BJ (cell line): ENCODE measurements around the gene FXYD1. TPM values are rescaled to one million over a fixed set of nuclear protein-coding genes. Genes with fewer than 3 reads are reported as not detected.

Experiments used
- CTCF ChIA-PET: fragments of 350-600 bp; formaldehyde crosslinking; extraction: SDS; loops from one replicate; lab custom pipeline; 2021; ENCODE audit warnings: antibody characterized with exemption, inconsistent platforms; lab: Yijun Ruan, JAX
- POLR2A ChIA-PET: fragments of 300-600 bp; sonication (Branson Sonifier 250); formaldehyde crosslinking; extraction: SDS; loops from one replicate; lab custom pipeline; 2021; ENCODE audit warnings: antibody characterized with exemption; lab: Charles Lee
- DNase-seq: peaks from one replicate; pipeline ENCODE4 v3.0.0-alpha.2; 2011; ENCODE audit warnings: low read depth
- H3K27me3 ChIP-seq: 2 replicates; pipeline ENCODE4 v1.6.0; 2011; ENCODE audit warnings: low read length; ENCODE audit not compliant: control insufficient read depth, insufficient read depth
- H3K36me3 ChIP-seq: 2 replicates; pipeline ENCODE4 v1.5.1; 2011; ENCODE audit warnings: low read length; ENCODE audit not compliant: control insufficient read depth, insufficient read depth
- H3K4me3 ChIP-seq: 2 replicates; pipeline ENCODE4 v1.5.1; 2011; ENCODE audit warnings: low read depth, mild to moderate bottlenecking, control low read depth, low read length
- CTCF ChIP-seq: IDR thresholded peaks from 2 replicates; pipeline ENCODE4 v1.5.1; 2011; ENCODE audit warnings: low read depth, mild to moderate bottlenecking, control low read depth, inconsistent platforms, low read length, moderate library complexity; ENCODE audit not compliant: insufficient read depth
- polyA plus RNA-seq: library from polyadenylated mRNA; depleted of rRNA; stranded (reverse); fragments of >200 nt; gene quantifications from 2 replicates; pipeline ENCODE4 v1.2.3, GENCODE V29; 2011

The FXYD1 gene
- polyA plus RNA-seq, 1 experiment: 4.0 TPM

DNA sequence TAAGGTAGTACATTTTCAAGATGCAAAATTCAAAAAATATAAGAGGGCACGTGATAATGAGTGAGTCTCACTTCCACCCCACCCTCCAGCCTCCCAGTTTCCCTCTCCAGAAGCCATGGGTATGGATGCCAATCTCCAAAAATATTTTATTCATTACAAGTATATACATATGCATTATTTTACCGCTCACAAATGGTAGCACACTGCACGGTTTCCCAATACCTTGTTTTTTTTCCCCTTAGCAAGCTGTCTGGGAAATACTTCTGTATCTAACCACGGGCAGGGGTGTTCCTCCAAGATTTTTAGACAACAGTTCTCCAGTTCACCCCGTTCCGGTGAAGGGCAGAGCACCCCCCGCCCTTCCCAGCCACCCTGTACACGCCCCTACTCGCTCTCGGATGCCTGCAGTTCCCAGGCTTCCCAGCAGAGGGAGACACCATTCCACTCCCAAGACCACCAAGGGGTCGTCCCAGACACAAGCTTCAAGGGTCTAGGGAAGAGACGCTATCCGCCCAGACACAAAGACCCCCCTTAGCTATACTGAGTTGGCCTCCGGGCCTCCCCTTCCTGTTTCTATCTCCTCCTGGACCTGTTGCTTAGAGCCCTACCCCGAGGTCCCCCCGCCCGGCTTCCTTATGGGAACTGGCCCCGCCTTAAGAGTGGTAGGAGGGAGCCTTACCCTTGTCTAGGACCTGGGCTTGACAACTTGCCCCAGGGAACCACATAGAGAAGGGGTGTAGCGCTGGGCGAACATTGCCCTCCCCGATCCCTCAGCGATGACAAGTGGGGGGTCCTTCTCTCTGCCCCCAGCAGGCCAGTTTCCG is 24.1 kb upstream of the FXYD1 start:
- H3K4me3 ChIP-seq: no peak overlapping the region
- POLR2A ChIA-PET: no interaction called here

GRCh38 chr19:35115177-35115951 is 23.3 kb upstream of the FXYD1 start, which contains the start of gene FXYD3:
Gene FXYD3 (plus strand): TSS chr19:35115823. CDS start chr19:35119377, 3,554 bp downstream.
- Histone ChIP-seq H3K27me3 (peaks cover 10% of the 10 kb centered on the region), H3K36me3 (no peaks in the 10 kb centered on the region), H3K4me3 (no peak within 1 kb of the TSS)
- TF ChIP-seq CTCF: no peak
- DNase-seq: no peak
- CTCF ChIA-PET: interaction anchor here (0.7 to 4.8 kb wide), 24 partner anchors 8 to 149 kb away, joined by 3 to 59 read pairs (median 4); partner anchors contain the start of genes FXYD7 and LGI4
- POLR2A ChIA-PET: no interaction called here

More for the DNA sequence above, 24.1 kb upstream of the FXYD1 start:
- CTCF ChIA-PET: interaction anchor here (0.7 to 4.8 kb wide), 23 partner anchors 9 to 150 kb away, joined by 3 to 59 read pairs (median 4); partner anchors contain the start of genes FXYD7 and LGI4
- no peak for DNase-seq
- H3K36me3 ChIP-seq: no peaks in the 10 kb centered on the region
- H3K27me3 ChIP-seq: peaks cover 10% of the 10 kb centered on the region
- TF ChIP-seq CTCF: peak; percentile 99

GRCh38 chr19:35116072-35116801 is 22.4 kb upstream of the FXYD1 start:
- H3K36me3 ChIP-seq: no peaks in the 10 kb centered on the region
- peaks cover 10% of the 10 kb centered on the region for H3K27me3 ChIP-seq
- TF ChIP-seq CTCF: no peak

DNA sequence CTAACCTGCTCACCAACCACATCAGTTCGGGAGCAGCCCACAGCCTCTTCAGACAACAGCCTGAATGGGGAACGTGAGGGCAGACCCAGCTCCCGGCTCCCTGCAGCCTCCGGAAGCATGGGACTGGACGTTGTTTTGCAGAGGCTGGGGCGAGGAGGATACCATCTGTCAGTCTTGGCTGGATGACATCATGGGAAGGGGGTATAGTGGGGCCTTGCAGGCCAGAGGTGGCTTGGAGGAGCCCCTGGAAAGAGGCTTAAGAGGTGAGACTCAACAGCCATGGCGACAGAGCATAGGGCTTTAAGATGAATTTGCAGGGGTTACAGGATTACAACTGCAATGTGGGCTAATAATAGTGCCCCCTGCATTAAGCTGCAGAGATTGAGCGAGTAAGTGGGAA is 21.5 kb upstream of the FXYD1 start:
- Histone ChIP-seq H3K27me3 (peaks cover 10% of the 10 kb centered on the region), H3K4me3 (no peak overlapping the region), H3K36me3 (no peaks in the 10 kb centered on the region)
- TF ChIP-seq CTCF: no peak
- CTCF ChIA-PET: interaction anchor here (0.8 to 4.8 kb wide), 10 partner anchors 8 to 73 kb away, joined by 3 to 59 read pairs (median 4); partner anchors contain the start of genes FXYD7 and LGI4
- POLR2A ChIA-PET: no interaction called here
- DNase-seq: no peak

More at GRCh38 chr19:35116072-35116801, 22.4 kb upstream of the FXYD1 start:
- CTCF ChIA-PET: interaction anchor here (0.7 to 4.8 kb wide), 11 partner anchors 9 to 72 kb away, joined by 3 to 59 read pairs (median 4); partner anchors contain the start of genes FXYD7 and LGI4
- DNase-seq: no peak
- no peak overlapping the region for H3K4me3 ChIP-seq
- POLR2A ChIA-PET: no interaction called here
